ENCODE results near the gene AKT3.
"Not testable (repeated sequence)": the region's sequence is repeated elsewhere in the genome, so short reads cannot be mapped to it uniquely, and the experiment has no call there.

AKT3 gene

GRCh38 chr1:243784506-243784905 lies 65.5 kb downstream of the AKT3 start:
- H3K27me3 ChIP-seq: no peaks in the 10 kb centered on the region
- TF ChIP-seq, protein P1, sequence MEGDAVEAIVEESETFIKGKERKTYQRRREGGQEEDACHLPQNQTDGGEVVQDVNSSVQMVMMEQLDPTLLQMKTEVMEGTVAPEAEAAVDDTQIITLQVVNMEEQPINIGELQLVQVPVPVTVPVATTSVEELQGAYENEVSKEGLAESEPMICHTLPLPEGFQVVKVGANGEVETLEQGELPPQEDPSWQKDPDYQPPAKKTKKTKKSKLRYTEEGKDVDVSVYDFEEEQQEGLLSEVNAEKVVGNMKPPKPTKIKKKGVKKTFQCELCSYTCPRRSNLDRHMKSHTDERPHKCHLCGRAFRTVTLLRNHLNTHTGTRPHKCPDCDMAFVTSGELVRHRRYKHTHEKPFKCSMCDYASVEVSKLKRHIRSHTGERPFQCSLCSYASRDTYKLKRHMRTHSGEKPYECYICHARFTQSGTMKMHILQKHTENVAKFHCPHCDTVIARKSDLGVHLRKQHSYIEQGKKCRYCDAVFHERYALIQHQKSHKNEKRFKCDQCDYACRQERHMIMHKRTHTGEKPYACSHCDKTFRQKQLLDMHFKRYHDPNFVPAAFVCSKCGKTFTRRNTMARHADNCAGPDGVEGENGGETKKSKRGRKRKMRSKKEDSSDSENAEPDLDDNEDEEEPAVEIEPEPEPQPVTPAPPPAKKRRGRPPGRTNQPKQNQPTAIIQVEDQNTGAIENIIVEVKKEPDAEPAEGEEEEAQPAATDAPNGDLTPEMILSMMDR (IDR thresholded peaks at IDR 0.05): no peak
- H3K9me3 ChIP-seq: no peaks in the 10 kb centered on the region
- no peak for DNase-seq
- H3K4me3 ChIP-seq: no peak overlapping the region
- H3K27ac ChIP-seq: no peak overlapping the region
- H3K36me3 ChIP-seq: no peaks in the 10 kb centered on the region
- H3K4me1 ChIP-seq: peaks cover 0 to 69% (median 16%) of the 10 kb centered on the region in 4 donors
- intact Hi-C loops (cut with DNase I; ENCODE audit: low total_unique reads): no loop called here

DNA sequence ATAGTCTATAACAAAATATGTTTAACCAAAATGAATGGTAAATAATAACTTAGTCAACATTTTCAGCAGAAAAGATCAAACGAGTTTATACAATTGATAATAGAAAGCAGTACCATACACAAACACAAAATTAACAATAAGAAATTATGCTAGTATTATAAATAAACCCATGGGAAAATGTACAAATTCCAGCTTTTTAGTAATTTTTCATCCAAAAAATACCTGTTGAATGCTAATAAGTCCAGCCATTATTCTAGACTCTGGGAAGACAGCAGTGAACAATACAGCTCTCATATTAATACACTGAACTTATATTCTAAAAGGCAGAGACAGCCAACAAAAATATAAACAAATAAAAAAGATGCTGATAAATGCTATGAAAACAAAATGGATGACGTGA lies 66.3 kb downstream of the AKT3 start:
- TF ChIP-seq, protein P1 (IDR thresholded peaks at IDR 0.05): no peak
- Histone ChIP-seq H3K27ac (no peak overlapping the region), H3K4me1 (peaks cover 0 to 63% (median 13%) of the 10 kb centered on the region in 4 donors), H3K9me3 (no peaks in the 10 kb centered on the region), H3K36me3 (no peaks in the 10 kb centered on the region), H3K4me3 (no peak overlapping the region), H3K27me3 (no peaks in the 10 kb centered on the region)
- intact Hi-C loops (cut with DNase I; ENCODE audit: low total_unique reads): no loop called here
- DNase-seq: no peak

- intact Hi-C loops (cut with DNase I; ENCODE audit: low total_unique reads); H3K4me1 ChIP-seq; H3K4me3 ChIP-seq; H3K9me3 ChIP-seq; H3K36me3 ChIP-seq; H3K27me3 ChIP-seq; H3K27ac ChIP-seq; DNase-seq: not testable (repeated sequence)
These were observed 77.5 kb downstream of the AKT3 start for GRCh38 chr1:243772361-243773050.

- TF ChIP-seq, protein P1 (IDR thresholded peaks at IDR 0.05): no peak
- H3K9me3 ChIP-seq: no peaks in the 10 kb centered on the region
- H3K27me3 ChIP-seq: no peaks in the 10 kb centered on the region
- H3K36me3 ChIP-seq: no peaks in the 10 kb centered on the region
- DNase-seq: no peak
- peaks cover 0 to 13% (median 0%) of the 10 kb centered on the region in 4 donors for H3K4me1 ChIP-seq
- intact Hi-C loops (cut with DNase I; ENCODE audit: low total_unique reads): no loop called here
- no peak overlapping the region for H3K4me3 ChIP-seq
- H3K27ac ChIP-seq: no peak overlapping the region
These were observed 79.2 kb downstream of the AKT3 start for GRCh38 chr1:243770860-243771259.

DNA sequence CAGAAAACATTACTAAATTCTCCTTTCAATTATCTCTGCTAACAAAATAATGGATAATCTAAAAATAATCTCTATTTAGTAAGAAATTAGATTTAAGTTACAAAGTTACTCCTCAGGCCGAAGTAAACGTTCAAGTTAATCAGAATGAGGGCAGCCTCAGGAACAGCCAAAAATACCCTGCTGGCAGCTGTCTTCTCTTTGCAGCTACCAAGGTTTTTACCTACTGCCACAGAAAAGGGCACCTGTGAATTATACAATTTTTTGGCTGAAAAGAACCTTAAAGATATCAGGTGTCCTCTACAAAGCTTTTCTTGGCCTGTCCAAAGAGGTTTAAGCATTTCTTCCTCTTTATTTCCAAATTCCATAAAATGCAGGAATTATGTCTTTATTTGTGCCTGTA lies 84.4 kb downstream of the AKT3 start:
- Histone ChIP-seq H3K9me3 (no peaks in the 10 kb centered on the region), H3K36me3 (no peaks in the 10 kb centered on the region), H3K4me3 (no peak overlapping the region), H3K27ac (peak overlapping the region in 1 of 2 donors; percentile 7), H3K4me1 (peaks cover 0 to 40% (median 0%) of the 10 kb centered on the region in 4 donors), H3K27me3 (no peaks in the 10 kb centered on the region)
- TF ChIP-seq, protein P1 (IDR thresholded peaks at IDR 0.05): no peak
- no peak for DNase-seq
- intact Hi-C loops (cut with DNase I; ENCODE audit: low total_unique reads): no loop called here

GRCh38 chr1:243763806-243764205 lies 86.2 kb downstream of the AKT3 start:
- no peak for DNase-seq
- Histone ChIP-seq H3K27me3 (no peaks in the 10 kb centered on the region), H3K36me3 (no peaks in the 10 kb centered on the region), H3K27ac (no peak overlapping the region), H3K4me1 (peaks cover 0 to 46% (median 2%) of the 10 kb centered on the region in 4 donors), H3K4me3 (no peak overlapping the region), H3K9me3 (no peaks in the 10 kb centered on the region)
- intact Hi-C loops (cut with DNase I; ENCODE audit: low total_unique reads): no loop called here
- TF ChIP-seq, protein P1 (IDR thresholded peaks at IDR 0.05): no peak

Data from tibial artery (tissue), 4 donors.